ENCODE data around the gene ADM.

Gene ADM

GRCh38 chr11:10328314-10329098 lies 23.6 kb downstream of the ADM start:
- Histone ChIP-seq H3K27me3 (replicated peaks; ENCODE audit: control insufficient read depth, insufficient read depth, low read length) (no peaks in the 10 kb centered on the region), H3K36me3 (ENCODE audit: control insufficient read depth, insufficient read depth, low read length) (no peaks in the 10 kb centered on the region), H3K4me3 (replicated peaks; ENCODE audit: low read depth, low read length) (no peak overlapping the region)
- TF ChIP-seq, protein P1, sequence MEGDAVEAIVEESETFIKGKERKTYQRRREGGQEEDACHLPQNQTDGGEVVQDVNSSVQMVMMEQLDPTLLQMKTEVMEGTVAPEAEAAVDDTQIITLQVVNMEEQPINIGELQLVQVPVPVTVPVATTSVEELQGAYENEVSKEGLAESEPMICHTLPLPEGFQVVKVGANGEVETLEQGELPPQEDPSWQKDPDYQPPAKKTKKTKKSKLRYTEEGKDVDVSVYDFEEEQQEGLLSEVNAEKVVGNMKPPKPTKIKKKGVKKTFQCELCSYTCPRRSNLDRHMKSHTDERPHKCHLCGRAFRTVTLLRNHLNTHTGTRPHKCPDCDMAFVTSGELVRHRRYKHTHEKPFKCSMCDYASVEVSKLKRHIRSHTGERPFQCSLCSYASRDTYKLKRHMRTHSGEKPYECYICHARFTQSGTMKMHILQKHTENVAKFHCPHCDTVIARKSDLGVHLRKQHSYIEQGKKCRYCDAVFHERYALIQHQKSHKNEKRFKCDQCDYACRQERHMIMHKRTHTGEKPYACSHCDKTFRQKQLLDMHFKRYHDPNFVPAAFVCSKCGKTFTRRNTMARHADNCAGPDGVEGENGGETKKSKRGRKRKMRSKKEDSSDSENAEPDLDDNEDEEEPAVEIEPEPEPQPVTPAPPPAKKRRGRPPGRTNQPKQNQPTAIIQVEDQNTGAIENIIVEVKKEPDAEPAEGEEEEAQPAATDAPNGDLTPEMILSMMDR (IDR thresholded peaks at IDR 0.05; ENCODE audit: insufficient read depth, low read length, poor library complexity, severe bottlenecking), result no peak
- DNase-seq (ENCODE audit: extremely low read depth, insufficient read length), result no peak

GRCh38 chr11:10329356-10329755 lies 24.5 kb downstream of the ADM start:
- H3K4me3 ChIP-seq (replicated peaks; ENCODE audit: low read depth, low read length), result no peak overlapping the region
- TF ChIP-seq, protein P1 (IDR thresholded peaks at IDR 0.05; ENCODE audit: insufficient read depth, low read length, poor library complexity, severe bottlenecking), result no peak
- DNase-seq (ENCODE audit: extremely low read depth, insufficient read length), result no peak
- no peaks in the 10 kb centered on the region for H3K27me3 ChIP-seq (replicated peaks; ENCODE audit: control insufficient read depth, insufficient read depth, low read length)
- H3K36me3 ChIP-seq (ENCODE audit: control insufficient read depth, insufficient read depth, low read length), result no peaks in the 10 kb centered on the region

DNA sequence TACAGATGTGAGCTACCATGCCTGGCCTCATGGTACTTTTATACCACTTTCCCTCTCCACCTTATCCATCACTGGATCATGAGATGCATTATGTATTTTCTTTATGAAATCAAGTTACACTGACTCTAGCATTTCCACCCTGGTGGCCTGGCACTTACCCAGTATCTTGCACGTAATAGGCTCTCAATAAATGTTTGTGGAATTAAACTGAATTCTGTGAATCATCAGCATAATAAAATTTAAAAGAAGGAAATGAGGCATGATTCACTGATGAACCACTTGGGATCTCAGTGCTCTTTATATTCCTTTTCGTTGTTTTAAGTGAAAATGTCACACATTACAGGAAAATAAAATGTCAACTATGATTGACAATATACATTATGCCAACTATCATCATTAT lies 25.1 kb downstream of the ADM start:
- no peak for DNase-seq (ENCODE audit: extremely low read depth, insufficient read length)
- Histone ChIP-seq H3K27me3 (replicated peaks; ENCODE audit: control insufficient read depth, insufficient read depth, low read length) (no peaks in the 10 kb centered on the region), H3K4me3 (replicated peaks; ENCODE audit: low read depth, low read length) (no peak overlapping the region), H3K36me3 (ENCODE audit: control insufficient read depth, insufficient read depth, low read length) (no peaks in the 10 kb centered on the region)
- TF ChIP-seq, protein P1 (IDR thresholded peaks at IDR 0.05; ENCODE audit: insufficient read depth, low read length, poor library complexity, severe bottlenecking), result no peak

DNA sequence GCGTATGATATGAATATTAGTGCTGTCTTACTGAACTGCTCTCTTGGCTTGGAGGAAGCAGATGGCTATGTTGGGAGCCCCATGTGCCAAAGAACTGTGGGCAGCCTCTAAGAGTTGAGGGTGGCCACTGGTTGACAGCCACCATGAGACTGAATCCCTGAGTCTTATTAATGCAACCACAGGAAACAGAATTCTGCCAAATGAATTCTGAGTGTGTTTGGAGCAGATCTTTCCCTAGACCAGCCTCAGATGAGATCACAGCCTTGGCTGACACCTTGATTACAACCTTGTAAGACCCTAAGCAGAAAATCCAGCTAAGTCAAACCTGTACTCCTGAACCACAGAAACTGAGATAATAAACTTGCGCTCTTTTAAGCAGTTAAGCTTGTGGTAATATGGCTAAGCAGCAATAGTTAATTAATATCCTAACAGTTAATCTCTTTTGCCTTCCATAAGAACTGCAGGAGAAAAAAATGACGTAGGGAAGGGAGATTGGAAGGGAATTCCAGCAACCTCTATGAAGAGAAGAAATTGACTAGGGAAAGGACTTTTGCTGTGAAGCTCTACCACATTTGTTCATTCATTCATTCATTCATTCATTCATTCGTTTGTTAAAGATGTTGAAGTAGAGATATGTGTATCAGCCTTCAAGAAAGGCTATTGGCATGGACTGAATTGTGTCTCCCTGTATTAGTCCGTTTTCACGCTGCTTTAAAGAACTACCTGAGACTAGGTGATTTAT lies 26.8 kb downstream of the ADM start:
- TF ChIP-seq, protein P1 (IDR thresholded peaks at IDR 0.05; ENCODE audit: insufficient read depth, low read length, poor library complexity, severe bottlenecking), result no peak
- no peak for DNase-seq (ENCODE audit: extremely low read depth, insufficient read length)
- no peaks in the 10 kb centered on the region for H3K27me3 ChIP-seq (replicated peaks; ENCODE audit: control insufficient read depth, insufficient read depth, low read length)
- H3K4me3 ChIP-seq (replicated peaks; ENCODE audit: low read depth, low read length), result no peak overlapping the region
- no peaks in the 10 kb centered on the region for H3K36me3 ChIP-seq (ENCODE audit: control insufficient read depth, insufficient read depth, low read length)

DNA sequence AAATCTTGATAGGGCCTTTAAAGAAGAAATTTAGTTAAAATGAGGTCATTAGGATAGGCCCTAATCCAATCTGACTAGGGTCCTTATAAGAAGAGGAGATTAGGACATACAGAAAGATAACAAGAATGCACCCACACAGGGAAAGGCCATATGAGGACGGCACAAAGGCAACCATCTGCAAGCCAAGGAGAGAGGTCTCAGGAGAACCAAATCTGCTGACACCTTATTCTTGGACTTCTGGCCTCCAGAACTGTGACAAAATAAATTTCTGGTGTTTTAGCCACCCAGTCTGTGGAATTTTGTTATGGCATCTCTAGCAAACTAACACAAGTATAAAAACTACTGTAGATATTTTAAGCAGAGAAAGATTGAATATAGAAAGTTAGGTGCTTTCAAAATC lies 28.6 kb downstream of the ADM start:
- TF ChIP-seq, protein P1 (IDR thresholded peaks at IDR 0.05; ENCODE audit: insufficient read depth, low read length, poor library complexity, severe bottlenecking), result no peak

More for the DNA sequence above, 28.6 kb downstream of the ADM start:
- no peak overlapping the region for H3K4me3 ChIP-seq (replicated peaks; ENCODE audit: low read depth, low read length)
- H3K36me3 ChIP-seq (ENCODE audit: control insufficient read depth, insufficient read depth, low read length), result no peaks in the 10 kb centered on the region
- no peak for DNase-seq (ENCODE audit: extremely low read depth, insufficient read length)
- no peaks in the 10 kb centered on the region for H3K27me3 ChIP-seq (replicated peaks; ENCODE audit: control insufficient read depth, insufficient read depth, low read length)
